Measurements from ENCODE around the gene SMIM1. TPM values are rescaled to one million over a fixed set of nuclear protein-coding genes. Genes with fewer than 3 reads are reported as not detected.

The SMIM1 gene
- total and polyA plus RNA-seq, 9 of the 15 experiments (the other 6 are each of a cell fraction or from before 2014, with no cell fraction given) = 2.3 to 125 (median 24.3) TPM

- peaks cover 5% of the 10 kb centered on the region for H3K9me1 ChIP-seq (ENCODE audit: control insufficient read depth, insufficient read depth, low read length)
- H3K4me1 ChIP-seq (replicated peaks in 1 of 2; ENCODE audit: control insufficient read depth in 2 of 2, insufficient read depth in 2 of 2, low read length in 2 of 2) = peaks cover 25 to 39% of the 10 kb centered on the region in 2 experiments
- TSS peak; percentile 81 for BruUV-seq (replicated peaks)
- H3K27me3 ChIP-seq (ENCODE audit: control insufficient read depth in 2 of 2, insufficient read depth in 2 of 2, low read length in 2 of 2) = no peaks in the 10 kb centered on the region
- H4K20me1 ChIP-seq (replicated peaks; ENCODE audit: control insufficient read depth, insufficient read depth, low read length) = peaks cover 11% of the 10 kb centered on the region; the same call in 1 of the 2 replicates
- FAIRE-seq = peak; percentile 88
- H3K9ac ChIP-seq (ENCODE audit: insufficient read depth in 1 of 2, low read depth in 2 of 2, low read length in 2 of 2) = peak within 1 kb of the TSS; percentile 74 to 98
- H3K9me3 ChIP-seq (replicated peaks; ENCODE audit: control insufficient read depth, insufficient read depth, low read depth, low read length) = no peaks in the 10 kb centered on the region
- H3K27ac ChIP-seq (ENCODE audit: extremely low read depth, low read depth, low read length) = peak within 1 kb of the TSS; percentile 61
- 1% methylated on average over 56 of the region's 60 CpGs for WGBS (ENCODE audit: insufficient coverage, low coverage, missing lambda C conversion rate)
- ATAC-seq = peak; percentile 98
- H3K36me3 ChIP-seq (ENCODE audit: control insufficient read depth, insufficient read depth, low read length) = peaks cover 12% of the 10 kb centered on the region; the same call in 2 of the 3 replicates
- ChIA-PET CTCF (ENCODE audit: low intra/inter-chr PET ratio) (interaction anchor here (0.7 kb wide), 1 partner anchor 313 kb away, joined by 4 read pairs; no protein-coding TSS in a partner anchor), POLR2A (interaction anchor here (0.5 to 4.6 kb wide), 16 partner anchors 9 to 1704 kb away, joined by 3 to 41 read pairs (median 4); partner anchors contain the start of gene C1orf174)
- H3K4me3 ChIP-seq = peak within 1 kb of the TSS; percentile 82
- intact Hi-C loops (cut with micrococcal nuclease) (loop anchor here (1.0 kb wide), 1 partner anchor 104 kb away; the partner anchor contains the start of gene C1orf174), in situ Hi-C loops (cut with MboI) (no loop called here)
- H2AFZ ChIP-seq (ENCODE audit: low read depth, low read length) = peak within 1 kb of the TSS; percentile 88
- peaks cover 47% of the 10 kb centered on the region for H3K79me2 ChIP-seq (ENCODE audit: control insufficient read depth, insufficient read depth, low read length)
- peak; percentile 95 to 98 (median 97) for DNase-seq (ENCODE audit: extremely low read depth in 1 of 4, low spot score in 3 of 4)
- H3K4me2 ChIP-seq (ENCODE audit: insufficient read depth, low read length) = peak within 1 kb of the TSS; percentile 89
- TF ChIP-seq RERE (CRISPR knock-in tag; IDR thresholded peaks at IDR 0.05; ENCODE audit: borderline replicate concordance) (no peak), ZNF77 (CRISPR knock-in tag; IDR thresholded peaks at IDR 0.05) (no peak), ZNF699 (CRISPR knock-in tag; IDR thresholded peaks at IDR 0.05; ENCODE audit: insufficient replicate concordance) (no peak), MBD2 (IDR thresholded peaks at IDR 0.05; ENCODE audit: borderline replicate concordance, low read depth) (peak; percentile 75), SMARCC2 (IDR thresholded peaks at IDR 0.05; ENCODE audit: low read depth) (no peak; the same call in 1 of the 2 replicates), ZNF140 (CRISPR knock-in tag; IDR thresholded peaks at IDR 0.05) (no peak), MAFK (IDR thresholded peaks at IDR 0.05; ENCODE audit: low read length) (peak; percentile 58), ZNF184 (CRISPR knock-in tag; IDR thresholded peaks at IDR 0.05) (no peak), RB1 (IDR thresholded peaks at IDR 0.05; ENCODE audit: low read depth) (peak; percentile 93), CTCF (IDR thresholded peaks at IDR 0.05 in 2 of 3, conservative IDR thresholded peaks at IDR 0.05 in 1 of 3; ENCODE audit: insufficient read depth in 2 of 3, low read depth in 1 of 3, low read length in 3 of 3) (peak in 1 of 3 experiments; percentile 18; a peak in 1 of 6 replicates), ZNF655 (CRISPR knock-in tag; IDR thresholded peaks at IDR 0.05) (no peak), CHCHD3 (CRISPR knock-in tag; IDR thresholded peaks at IDR 0.05) (no peak)
Observed at GRCh38 chr1:3796215-3797061, 23.9 kb downstream of the SMIM1 start, which contains the start of gene LRRC47. Gene LRRC47 (minus strand): TSS chr1:3796498. CDS start chr1:3796476, 22 bp downstream.
